GM23338 (cell line): ENCODE results near the gene HPD. TPM values are rescaled to one million over a fixed set of nuclear protein-coding genes. Genes with fewer than 3 reads are reported as not detected.
A peak's percentile ranks its signal among the peaks of the same experiment; 100 is the strongest.

Experiments
- ATAC-seq: fragments of 200-7000 bp; cut with Tn5 transposase; 3 replicates; pipeline ENCODE4 v1.9.1; 2020
- DNase-seq: peaks from one replicate; pipeline ENCODE4 v3.0.0-alpha.2; 2015; ENCODE audit warnings: low spot score
- H2AFZ ChIP-seq: fragments of 200-600 bp; sonication (generic); 2 replicates; pipeline ENCODE4 v1.8.0; 2016; ENCODE audit warnings: antibody characterized with exemption, mild to moderate bottlenecking, moderate library complexity
- H3F3A ChIP-seq: fragments of 200-600 bp; sonication (generic); replicated peaks from 2 replicates; pipeline ENCODE4 v1.8.0; 2017; ENCODE audit warnings: antibody characterized with exemption, mixed run types, low read depth
- H3K27ac ChIP-seq: fragments of 200-600 bp; sonication (generic); 2 replicates; pipeline ENCODE4 v1.6.1; 2016; ENCODE audit warnings: low read depth
- H3K27me3 ChIP-seq: fragments of 200-600 bp; sonication (generic); 2 replicates; pipeline ENCODE4 v1.8.0; 2016; ENCODE audit warnings: mild to moderate bottlenecking, mixed run types, moderate library complexity; ENCODE audit not compliant: insufficient read depth
- H3K36me3 ChIP-seq: fragments of 200-600 bp; sonication (generic); 2 replicates; pipeline ENCODE4 v1.8.0; 2016; ENCODE audit warnings: mild to moderate bottlenecking; ENCODE audit not compliant: insufficient read depth
- H3K4me1 ChIP-seq: fragments of 200-600 bp; sonication (generic); 2 replicates; pipeline ENCODE4 v1.8.0; 2016; ENCODE audit warnings: mild to moderate bottlenecking, moderate library complexity; ENCODE audit not compliant: insufficient read depth
- H3K4me2 ChIP-seq: fragments of 200-600 bp; sonication (generic); 2 replicates; pipeline ENCODE4 v1.7.1; 2017; ENCODE audit warnings: mixed run types
- H3K4me3 ChIP-seq: fragments of 200-600 bp; sonication (generic); 2 replicates; pipeline ENCODE4 v1.6.1; 2016; ENCODE audit warnings: mixed run types
- H3K79me2 ChIP-seq: fragments of 200-600 bp; sonication (generic); replicated peaks from 2 replicates; pipeline ENCODE4 v1.8.0; 2017; ENCODE audit warnings: mild to moderate bottlenecking; ENCODE audit not compliant: insufficient read depth
- H3K9me2 ChIP-seq: fragments of 200-600 bp; sonication (generic); 2 replicates; pipeline ENCODE4 v1.8.0; 2017; ENCODE audit not compliant: insufficient read depth
- H4K20me1 ChIP-seq: fragments of 200-600 bp; sonication (generic); replicated peaks from 2 replicates; pipeline ENCODE4 v1.8.0; 2017; ENCODE audit warnings: mild to moderate bottlenecking; ENCODE audit not compliant: insufficient read depth
- H3K27ac Mint-ChIP-seq: 2 replicates; pipeline ENCODE4 v1.8.0; 2020; ENCODE audit warnings: inconsistent platforms, mild to moderate bottlenecking, moderate library complexity, mixed read lengths
- H3K27me3 Mint-ChIP-seq: 3 replicates; pipeline ENCODE4 v1.8.0; 2022; ENCODE audit warnings: low read depth, mild to moderate bottlenecking, moderate library complexity, mixed read lengths, inconsistent platforms; ENCODE audit not compliant: insufficient read depth, poor library complexity
- H3K36me3 Mint-ChIP-seq: 3 replicates; pipeline ENCODE4 v1.8.0; 2021; ENCODE audit warnings: low read depth, mild to moderate bottlenecking, inconsistent platforms, moderate library complexity, mixed read lengths
- H3K4me1 Mint-ChIP-seq: 3 replicates; pipeline ENCODE4 v1.8.0; 2020; ENCODE audit warnings: mild to moderate bottlenecking, inconsistent platforms, mixed read lengths
- H3K4me3 Mint-ChIP-seq: 3 replicates; pipeline ENCODE4 v1.8.0; 2021; ENCODE audit warnings: moderate library complexity, mild to moderate bottlenecking, inconsistent platforms, mixed read lengths
- H3K9me3 Mint-ChIP-seq: 3 replicates; pipeline ENCODE4 v1.8.0; 2020; ENCODE audit warnings: moderate library complexity, mild to moderate bottlenecking, inconsistent platforms, mixed read lengths
- CREB1 ChIP-seq: fragments of 250-450 bp; sonication (Bioruptor Pico); IDR thresholded peaks from 2 replicates; pipeline ENCODE4 v1.5.0; 2020; ENCODE audit warnings: low read depth, mild to moderate bottlenecking, moderate library complexity
- CTCF ChIP-seq, 2 experiments: fragments of 200-600 bp in 1 of 2; sonication (generic) in 1 of 2; conservative IDR thresholded peaks; 2 replicates each; pipeline versions ENCODE4 v1.5.1 to v1.6.1; 2016 to 2017; ENCODE audit warnings: antibody characterized with exemption in 2 of 2, low read depth in 2 of 2, mild to moderate bottlenecking in 2 of 2, moderate library complexity in 1 of 2
- ETS1 ChIP-seq: IDR thresholded peaks from 2 replicates; pipeline ENCODE4 v1.6.1; 2016; ENCODE audit warnings: antibody characterized with exemption
- EZH2 ChIP-seq: fragments of 200-600 bp; sonication (generic); IDR thresholded peaks from one replicate; pipeline ENCODE4 v1.8.0; 2017; ENCODE audit warnings: antibody characterized with exemption, mild to moderate bottlenecking, low read depth; ENCODE audit not compliant: unreplicated experiment
- EZH2phosphoT487 ChIP-seq: fragments of 200-600 bp; sonication (generic); IDR thresholded peaks from one replicate; pipeline ENCODE4 v1.8.1; 2018; ENCODE audit warnings: antibody characterized with exemption; ENCODE audit not compliant: unreplicated experiment
- JUNB ChIP-seq: IDR thresholded peaks from one replicate; pipeline ENCODE4 v1.6.1; 2016; ENCODE audit warnings: antibody characterized with exemption; ENCODE audit not compliant: unreplicated experiment
- NANOG ChIP-seq: IDR thresholded peaks from 2 replicates; pipeline ENCODE4 v1.6.1; 2016; ENCODE audit warnings: antibody characterized with exemption, borderline replicate concordance
- REST ChIP-seq: IDR thresholded peaks from one replicate; pipeline ENCODE4 v1.6.1; 2018; ENCODE audit warnings: antibody characterized with exemption; ENCODE audit not compliant: unreplicated experiment
- STAT1 ChIP-seq: IDR thresholded peaks from one replicate; pipeline ENCODE4 v1.6.1; 2016; ENCODE audit warnings: antibody characterized with exemption; ENCODE audit not compliant: unreplicated experiment
- ZNF114 ChIP-seq: fragments of 250-450 bp; sonication (Bioruptor Pico); IDR thresholded peaks from 2 replicates; pipeline ENCODE4 v1.5.0; 2020; ENCODE audit warnings: mild to moderate bottlenecking, moderate library complexity
- ZNF331 ChIP-seq: fragments of 250-450 bp; sonication (Bioruptor Pico); IDR thresholded peaks from 2 replicates; pipeline ENCODE4 v1.5.0; 2020; ENCODE audit warnings: low read depth, mild to moderate bottlenecking, moderate library complexity
- ZNF462 ChIP-seq: fragments of 250-450 bp; sonication (Bioruptor Pico); IDR thresholded peaks from 2 replicates; pipeline ENCODE4 v1.5.0; 2020; ENCODE audit warnings: mild to moderate bottlenecking, moderate library complexity
- polyA plus RNA-seq: library from polyadenylated mRNA; unstranded; fragments of >200 nt; fragmentation: Nextera tagmentation; extraction: Ambion mirVana; gene quantifications from 2 replicates; pipeline ENCODE4 v1.2.1, GENCODE V29; 2016
- total RNA-seq: library from RNA; depleted of rRNA; stranded (reverse); fragments of >200 nt; shearing (Covaris generic); gene quantifications from 2 replicates; pipeline ENCODE4 v1.2.3, GENCODE V29; 2014

The HPD gene
- total and polyA plus RNA-seq, 2 experiments from 2014 or later, result not detected

- DNase-seq, result peak; percentile 83
- Mint-ChIP-seq H3K36me3 (peaks cover 20% of the 10 kb centered on the region), H3K9me3 (no peaks in the 10 kb centered on the region; the same call in 2 of the 3 replicates), H3K27me3 (peaks cover 29% of the 10 kb centered on the region), H3K27ac (peak within 1 kb of the TSS; percentile 90), H3K4me1 (peaks cover 43% of the 10 kb centered on the region), H3K4me3 (peak within 1 kb of the TSS; percentile 75)
- Histone ChIP-seq H3F3A (peaks cover 33% of the 10 kb centered on the region), H4K20me1 (peaks cover 9% of the 10 kb centered on the region; the same call in 1 of the 2 replicates), H2AFZ (peak within 1 kb of the TSS; percentile 87), H3K4me1 (peaks cover 32% of the 10 kb centered on the region), H3K36me3 (no peaks in the 10 kb centered on the region), H3K4me2 (peak within 1 kb of the TSS; percentile 94), H3K79me2 (peaks cover 18% of the 10 kb centered on the region), H3K4me3 (peak within 1 kb of the TSS; percentile 83), H3K27ac (peak within 1 kb of the TSS; percentile 74; the same call in 1 of the 2 replicates), H3K9me2 (no peaks in the 10 kb centered on the region), H3K27me3 (no peaks in the 10 kb centered on the region)
- ATAC-seq, result peak; percentile 35
- TF ChIP-seq ETS1 (no peak; the same call in 1 of the 2 replicates), ZNF114 (CRISPR knock-in tag) (no peak), REST (no peak), CREB1 (CRISPR knock-in tag) (no peak), JUNB (no peak), NANOG (no peak), ZNF331 (CRISPR knock-in tag) (no peak), EZH2phosphoT487 (no peak), CTCF (conservative IDR thresholded peaks at IDR 0.05; ENCODE audit: low read depth in 2 of 2) (no peak), STAT1 (no peak), EZH2 (no peak), ZNF462 (no peak)
Observed at GRCh38 chr12:121793440-121793837, 65.2 kb downstream of the HPD start, which contains the start of gene RHOF. RHOF (minus strand) TSS chr12:121793688; CDS start chr12:121793633, 55 bp downstream.
